ENCODE results near the gene PAWR.

Gene PAWR

GRCh38 chr12:79555028-79555925 is 135.5 kb downstream of the PAWR start:
- TF ChIP-seq RAD21 (IDR thresholded peaks at IDR 0.05; ENCODE audit: low read depth) (peak; percentile 76), NFIC (IDR thresholded peaks at IDR 0.05) (peak; percentile 73), MAX (IDR thresholded peaks at IDR 0.05) (peak; percentile 55; the same call in 1 of the 2 replicates), ZBTB7A (IDR thresholded peaks at IDR 0.05; ENCODE audit: low read depth) (no peak), REST (IDR thresholded peaks at IDR 0.05; ENCODE audit: low read depth) (no peak), USF1 (IDR thresholded peaks at IDR 0.05) (no peak), CEBPB (IDR thresholded peaks at IDR 0.05) (peak; percentile 65; the same call in 1 of the 2 replicates), FOXM1 (IDR thresholded peaks at IDR 0.05; ENCODE audit: borderline replicate concordance, low read depth) (peak; percentile 95), CREB1 (IDR thresholded peaks at IDR 0.05; ENCODE audit: low read depth) (no peak), TAF1 (IDR thresholded peaks at IDR 0.05; ENCODE audit: low read depth) (no peak), YY1 (IDR thresholded peaks at IDR 0.05; ENCODE audit: low read depth) (no peak), TEAD4 (IDR thresholded peaks at IDR 0.05) (peak; percentile 98), EP300 (IDR thresholded peaks at IDR 0.05; ENCODE audit: borderline replicate concordance) (peak; percentile 96), EGR1 (IDR thresholded peaks at IDR 0.05) (no peak), TCF12 (IDR thresholded peaks at IDR 0.05; ENCODE audit: low read depth) (peak; percentile 89)

GRCh38 chr12:79553863-79554574 is 136.7 kb downstream of the PAWR start:
- no peak for TF ChIP-seq YY1 (IDR thresholded peaks at IDR 0.05; ENCODE audit: low read depth)
- TF ChIP-seq REST (IDR thresholded peaks at IDR 0.05; ENCODE audit: low read depth) = no peak
- no peak for TF ChIP-seq CEBPB (IDR thresholded peaks at IDR 0.05)
- TF ChIP-seq EGR1 (IDR thresholded peaks at IDR 0.05) = no peak
- no peak for TF ChIP-seq USF1 (IDR thresholded peaks at IDR 0.05)
- no peak for TF ChIP-seq FOXM1 (IDR thresholded peaks at IDR 0.05; ENCODE audit: borderline replicate concordance, low read depth)
- TF ChIP-seq CREB1 (IDR thresholded peaks at IDR 0.05; ENCODE audit: low read depth) = no peak
- TF ChIP-seq TCF12 (IDR thresholded peaks at IDR 0.05; ENCODE audit: low read depth) = no peak
- TF ChIP-seq NFIC (IDR thresholded peaks at IDR 0.05) = no peak
- no peak for TF ChIP-seq EP300 (IDR thresholded peaks at IDR 0.05; ENCODE audit: borderline replicate concordance)
- TF ChIP-seq TEAD4 (IDR thresholded peaks at IDR 0.05) = no peak
- no peak for TF ChIP-seq MAX (IDR thresholded peaks at IDR 0.05)
- TF ChIP-seq RAD21 (IDR thresholded peaks at IDR 0.05; ENCODE audit: low read depth) = no peak
- no peak for TF ChIP-seq TAF1 (IDR thresholded peaks at IDR 0.05; ENCODE audit: low read depth)
- no peak for TF ChIP-seq ZBTB7A (IDR thresholded peaks at IDR 0.05; ENCODE audit: low read depth)

- no peak for TF ChIP-seq ZBTB7A (IDR thresholded peaks at IDR 0.05; ENCODE audit: low read depth)
- TF ChIP-seq EP300 (IDR thresholded peaks at IDR 0.05; ENCODE audit: borderline replicate concordance) = no peak
- no peak for TF ChIP-seq CREB1 (IDR thresholded peaks at IDR 0.05; ENCODE audit: low read depth)
- no peak for TF ChIP-seq YY1 (IDR thresholded peaks at IDR 0.05; ENCODE audit: low read depth)
- no peak for TF ChIP-seq CEBPB (IDR thresholded peaks at IDR 0.05)
- TF ChIP-seq TAF1 (IDR thresholded peaks at IDR 0.05; ENCODE audit: low read depth) = no peak
- no peak for TF ChIP-seq USF1 (IDR thresholded peaks at IDR 0.05)
- no peak for TF ChIP-seq TEAD4 (IDR thresholded peaks at IDR 0.05)
- no peak for TF ChIP-seq FOXM1 (IDR thresholded peaks at IDR 0.05; ENCODE audit: borderline replicate concordance, low read depth)
- TF ChIP-seq NFIC (IDR thresholded peaks at IDR 0.05) = no peak
- TF ChIP-seq MAX (IDR thresholded peaks at IDR 0.05) = no peak
- TF ChIP-seq REST (IDR thresholded peaks at IDR 0.05; ENCODE audit: low read depth) = no peak
- TF ChIP-seq TCF12 (IDR thresholded peaks at IDR 0.05; ENCODE audit: low read depth) = no peak
- no peak for TF ChIP-seq EGR1 (IDR thresholded peaks at IDR 0.05)
- no peak for TF ChIP-seq RAD21 (IDR thresholded peaks at IDR 0.05; ENCODE audit: low read depth)
Observed at GRCh38 chr12:79552192-79552591, 138.6 kb downstream of the PAWR start.
